ENCODE results near the gene ANO3. TPM values are rescaled to one million over a fixed set of nuclear protein-coding genes. Genes with fewer than 3 reads are reported as not detected.

Gene ANO3
- total and polyA plus RNA-seq, 2 donors (not counting 3 experiments of a cell fraction or from before 2014, with no cell fraction given), result not detected

DNA sequence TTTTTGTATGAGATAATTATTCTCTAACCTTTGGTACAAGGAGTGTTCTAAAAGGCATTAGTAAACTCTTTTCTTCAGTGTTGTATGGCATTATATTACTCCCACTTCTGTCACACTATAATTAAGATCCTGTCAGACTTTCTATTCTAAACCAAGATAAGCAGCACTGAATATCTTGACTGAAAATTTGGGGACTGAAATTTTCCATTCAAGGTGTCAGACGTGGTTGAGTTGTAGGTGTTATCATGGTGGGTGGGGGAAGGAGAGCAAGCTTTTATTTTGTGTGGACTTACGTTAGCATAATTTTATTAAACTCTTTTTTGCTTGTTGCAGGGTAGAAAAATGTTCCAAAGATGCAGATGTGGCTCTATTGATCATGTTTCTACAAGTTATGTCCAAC lies 217.2 kb downstream of the ANO3 start:
- no peaks in the 10 kb centered on the region for H4K20me1 ChIP-seq (replicated peaks; ENCODE audit: control insufficient read depth, extremely low read depth, insufficient read depth, low read length)
- dilution Hi-C loops (cut with MboI; ENCODE audit: extremely low pct_ligation_motif_present, low sequenced_read_pairs), result no loop called here
- TF ChIP-seq MYC (IDR thresholded peaks at IDR 0.05; ENCODE audit: low read depth, low read length) (no peak), POLR2AphosphoS5 (IDR thresholded peaks at IDR 0.05; ENCODE audit: insufficient read depth, low read depth, low read length) (no peak), JUN (IDR thresholded peaks at IDR 0.05; ENCODE audit: borderline replicate concordance, insufficient read depth, insufficient read length, low read depth) (no peak), FOS (IDR thresholded peaks at IDR 0.05; ENCODE audit: borderline replicate concordance, insufficient read depth, low read length) (no peak), POLR2A (IDR thresholded peaks at IDR 0.05; ENCODE audit: low read depth, low read length) (no peak), EZH2 (IDR thresholded peaks at IDR 0.05; ENCODE audit: borderline replicate concordance, low read depth, low read length, severe bottlenecking) (no peak), GATA2 (IDR thresholded peaks at IDR 0.05; ENCODE audit: insufficient read depth, insufficient read length, low read depth, low read length) (no peak)
- TF ChIP-seq, protein P1, sequence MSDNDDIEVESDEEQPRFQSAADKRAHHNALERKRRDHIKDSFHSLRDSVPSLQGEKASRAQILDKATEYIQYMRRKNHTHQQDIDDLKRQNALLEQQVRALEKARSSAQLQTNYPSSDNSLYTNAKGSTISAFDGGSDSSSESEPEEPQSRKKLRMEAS (IDR thresholded peaks at IDR 0.05; ENCODE audit: insufficient read depth, insufficient read length), result no peak
- TF ChIP-seq, protein P2, sequence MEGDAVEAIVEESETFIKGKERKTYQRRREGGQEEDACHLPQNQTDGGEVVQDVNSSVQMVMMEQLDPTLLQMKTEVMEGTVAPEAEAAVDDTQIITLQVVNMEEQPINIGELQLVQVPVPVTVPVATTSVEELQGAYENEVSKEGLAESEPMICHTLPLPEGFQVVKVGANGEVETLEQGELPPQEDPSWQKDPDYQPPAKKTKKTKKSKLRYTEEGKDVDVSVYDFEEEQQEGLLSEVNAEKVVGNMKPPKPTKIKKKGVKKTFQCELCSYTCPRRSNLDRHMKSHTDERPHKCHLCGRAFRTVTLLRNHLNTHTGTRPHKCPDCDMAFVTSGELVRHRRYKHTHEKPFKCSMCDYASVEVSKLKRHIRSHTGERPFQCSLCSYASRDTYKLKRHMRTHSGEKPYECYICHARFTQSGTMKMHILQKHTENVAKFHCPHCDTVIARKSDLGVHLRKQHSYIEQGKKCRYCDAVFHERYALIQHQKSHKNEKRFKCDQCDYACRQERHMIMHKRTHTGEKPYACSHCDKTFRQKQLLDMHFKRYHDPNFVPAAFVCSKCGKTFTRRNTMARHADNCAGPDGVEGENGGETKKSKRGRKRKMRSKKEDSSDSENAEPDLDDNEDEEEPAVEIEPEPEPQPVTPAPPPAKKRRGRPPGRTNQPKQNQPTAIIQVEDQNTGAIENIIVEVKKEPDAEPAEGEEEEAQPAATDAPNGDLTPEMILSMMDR (IDR thresholded peaks at IDR 0.05; ENCODE audit: extremely low read depth in 1 of 2, insufficient read depth in 1 of 2, low read depth in 1 of 2, low read length in 2 of 2), result no peak
- no peak for DNase-seq (ENCODE audit: low read depth, low spot score)
- no peaks in the 10 kb centered on the region for H3K27me3 ChIP-seq (ENCODE audit: control insufficient read depth in 2 of 2, insufficient read depth in 2 of 2, low read length in 2 of 2)
- H3K27ac ChIP-seq (ENCODE audit: insufficient read depth, low read depth, low read length), result no peak overlapping the region
- BruUV-seq (replicated peaks), result no TSS peak
- no peak for FAIRE-seq
- H3K36me3 ChIP-seq (ENCODE audit: control insufficient read depth in 2 of 2, extremely low read depth in 1 of 2, insufficient read depth in 2 of 2, low read length in 2 of 2), result no peaks in the 10 kb centered on the region
- ChIA-PET CTCF (no interaction called here), POLR2A (no interaction called here)
- no peak overlapping the region for H3K4me2 ChIP-seq (ENCODE audit: insufficient read depth, low read length)
- H3K79me2 ChIP-seq (ENCODE audit: control insufficient read depth, insufficient read depth, low read length), result no peaks in the 10 kb centered on the region
- no peaks in the 10 kb centered on the region for H3K9me1 ChIP-seq (replicated peaks; ENCODE audit: control insufficient read depth, extremely low read depth, insufficient read depth, low read length)
- intact Hi-C loops (cut with micrococcal nuclease), result no loop called here
- H3K9me3 ChIP-seq (replicated peaks; ENCODE audit: control insufficient read depth, insufficient read depth, low read length), result no peaks in the 10 kb centered on the region
- no peak overlapping the region for H2AFZ ChIP-seq (ENCODE audit: low read depth, low read length)
- H3K4me3 ChIP-seq (replicated peaks in 1 of 3; ENCODE audit: insufficient read depth in 1 of 3, low read depth in 1 of 3, low read length in 3 of 3), result no peak overlapping the region
- no peaks in the 10 kb centered on the region for H3K4me1 ChIP-seq (ENCODE audit: control insufficient read depth, extremely low read depth, insufficient read depth, low read length)
- no peak overlapping the region for H3K9ac ChIP-seq (replicated peaks; ENCODE audit: extremely low read depth, insufficient read depth, low read length)

Measured in endothelial cell of umbilical vein (primary cell).